GM12878 (cell line): Measurements from ENCODE around the gene LMO7. TPM values are rescaled to one million over a fixed set of nuclear protein-coding genes. Genes with fewer than 3 reads are reported as not detected.

Source experiments
- ATAC-seq: fragments of 200-7000 bp; cut with Tn5 transposase; 3 replicates; pipeline ENCODE4 v1.9.1; 2020; ENCODE audit warnings: mild to moderate bottlenecking, moderate library complexity
- BruUV-seq: library from RNA; stranded (reverse); fragments of 400-500 nt; replicated peaks from 2 replicates; lab custom pipeline; 2021; lab: Mats Ljungman, UMichigan
- CTCF ChIA-PET: fragments of 300-600 bp; sonication (Branson Sonifier 250); formaldehyde crosslinking; extraction: SDS; loops from one replicate; lab custom pipeline; 2021; ENCODE audit warnings: inconsistent platforms; lab: Yijun Ruan, JAX
- POLR2A ChIA-PET: fragments of 350-600 bp; formaldehyde crosslinking; extraction: SDS; loops from one replicate; lab custom pipeline; 2021; ENCODE audit warnings: inconsistent platforms; lab: Charles Lee
- RAD21 ChIA-PET: fragments of 300-600 bp; sonication (Branson Sonifier 250); formaldehyde crosslinking; loops from one replicate; lab custom pipeline; 2023; ENCODE audit warnings: antibody characterized with exemption; ENCODE audit not compliant: unreplicated experiment; lab: Charles Lee
- SMC1A ChIA-PET: fragments of 300-600 bp; sonication (Branson Sonifier 250); formaldehyde crosslinking; loops from one replicate; lab custom pipeline; 2023; ENCODE audit not compliant: unreplicated experiment, uncharacterized antibody; lab: Charles Lee
- DNase-seq: peaks from one replicate; pipeline ENCODE4 v3.0.0-alpha.2; 2011; ENCODE audit warnings: low read depth, low spot score
- FAIRE-seq: peaks from 3 replicates; lab custom pipeline; 2011; peaks lifted over from hg19 to GRCh38; lab: Jason Lieb, UNC
- H2AFZ ChIP-seq: 2 replicates; pipeline ENCODE4 v1.6.0; 2011; ENCODE audit warnings: low read depth, low read length, control low read depth; ENCODE audit not compliant: control insufficient read depth
- H3K27ac ChIP-seq: 2 replicates; pipeline ENCODE4 v1.5.1; 2011; ENCODE audit warnings: control low read depth; ENCODE audit not compliant: control insufficient read depth, insufficient read depth
- H3K27me3 ChIP-seq, 2 experiments: replicated peaks in 1 of 2; 2 replicates each; pipeline versions ENCODE4 v1.6.0 to v1.6.1; 2011; ENCODE audit warnings: low read length in 1 of 2; ENCODE audit not compliant: control insufficient read depth in 2 of 2, insufficient read depth in 2 of 2
- H3K36me3 ChIP-seq, 2 experiments: 2 replicates each; pipeline ENCODE4 v1.5.1; 2011; ENCODE audit warnings: low read length in 1 of 2; ENCODE audit not compliant: control insufficient read depth in 2 of 2, insufficient read depth in 2 of 2
- H3K4me1 ChIP-seq: 2 replicates; pipeline ENCODE4 v1.6.1; 2011; ENCODE audit warnings: mild to moderate bottlenecking, low read length, moderate library complexity, mixed read lengths; ENCODE audit not compliant: control insufficient read depth, insufficient read depth
- H3K4me2 ChIP-seq: 2 replicates; pipeline ENCODE4 v1.6.0; 2011; ENCODE audit warnings: control low read depth; ENCODE audit not compliant: control insufficient read depth, insufficient read depth
- H3K4me3 ChIP-seq: fragments of 200-600 bp; sonication (generic); 2 replicates; pipeline ENCODE4 v1.5.1; 2016
- H3K79me2 ChIP-seq: 2 replicates; pipeline ENCODE4 v1.6.0; 2011; ENCODE audit warnings: low read length; ENCODE audit not compliant: control insufficient read depth, insufficient read depth
- H3K9ac ChIP-seq: 2 replicates; pipeline ENCODE4 v1.8.0; 2011; ENCODE audit warnings: low read length, control low read depth, mixed read lengths; ENCODE audit not compliant: control insufficient read depth, insufficient read depth
- H3K9me3 ChIP-seq: replicated peaks from 3 replicates; pipeline ENCODE4 v1.5.1; 2011; ENCODE audit warnings: mild to moderate bottlenecking, low read length; ENCODE audit not compliant: control insufficient read depth, insufficient read depth
- H4K20me1 ChIP-seq: 2 replicates; pipeline ENCODE4 v1.6.0; 2011; ENCODE audit not compliant: control insufficient read depth, insufficient read depth
- CBFB ChIP-seq: IDR thresholded peaks from 2 replicates; pipeline ENCODE4 v1.6.1; 2016; ENCODE audit warnings: antibody characterized with exemption, low read depth
- IRF4 ChIP-seq: IDR thresholded peaks from 2 replicates; pipeline ENCODE4 v1.6.1; 2011; ENCODE audit warnings: low read depth, low read length
- IRF5 ChIP-seq: fragments of 450-650 bp; IDR thresholded peaks from 2 replicates; pipeline ENCODE4 v1.6.1; 2017; ENCODE audit warnings: borderline replicate concordance
- JUNB ChIP-seq: IDR thresholded peaks from 2 replicates; pipeline ENCODE4 v1.6.1; 2016; ENCODE audit warnings: antibody characterized with exemption, mild to moderate bottlenecking
- KAT2A ChIP-seq: conservative IDR thresholded peaks from 2 replicates; pipeline ENCODE4 v1.6.1; 2011; ENCODE audit warnings: low read depth, low read length; ENCODE audit not compliant: control insufficient read depth
- KDM1A ChIP-seq: fragments of 200-600 bp; sonication (generic); IDR thresholded peaks from 2 replicates; pipeline ENCODE4 v1.6.1; 2016; ENCODE audit warnings: borderline replicate concordance
- PKNOX1 ChIP-seq: fragments of 450-650 bp; IDR thresholded peaks from 2 replicates; pipeline ENCODE4 v1.6.1; 2016; ENCODE audit warnings: mild to moderate bottlenecking
- RELB ChIP-seq: fragments of 450-650 bp; IDR thresholded peaks from 2 replicates; pipeline ENCODE4 v1.6.1; 2017; ENCODE audit warnings: low read depth, mild to moderate bottlenecking, moderate library complexity
- TAF1 ChIP-seq: IDR thresholded peaks from 2 replicates; pipeline ENCODE4 v1.6.1; 2011; ENCODE audit warnings: mild to moderate bottlenecking, low read depth, low read length, borderline replicate concordance
- ZNF592 ChIP-seq: fragments of 450-650 bp; IDR thresholded peaks from 2 replicates; pipeline ENCODE4 v1.6.1; 2017; ENCODE audit warnings: mild to moderate bottlenecking, moderate library complexity
- WGBS: methylation state at CpG from one replicate; pipeline ENCODE4 v1.1.6; 2016; ENCODE audit warnings: low lambda C conversion rate; ENCODE audit not compliant: insufficient replicate concordance, insufficient coverage; ENCODE audit errors: missing lambda C conversion rate; 5-methylcytosine and 5-hydroxymethylcytosine counted together
- in situ Hi-C: fragments of 300-500 bp; cut with MboI; formaldehyde crosslinking; loops from 9 replicates; pipeline ENCODE4 v1.14.3; 2018; ENCODE audit warnings: mixed read lengths
- intact Hi-C: fragments of 100-400 bp; cut with micrococcal nuclease; formaldehyde crosslinking; loops from one replicate; pipeline ENCODE4 v1.14.2; 2022; ENCODE audit not compliant: unreplicated experiment
- polyA plus RNA-seq, 11 experiments: library from polyadenylated mRNA; depleted of rRNA in 4 of 11; unstranded in 6 of 11; stranded (reverse) in 5 of 11; fragments of >200 nt; fragmentation: Nextera tagmentation in 4 of 11; fragmentation: Illumina TruSeq in 1 of 11; extraction: Ambion mirVana in 4 of 11; extraction: Trizol in 1 of 11; gene quantifications; 1 replicate in 1 of 11; 2 replicates in 10 of 11; pipeline versions ENCODE4 v1.2.1 to v1.2.3, GENCODE V29; 2011 to 2016; ENCODE audit warnings: inconsistent platforms in 2 of 11, missing spikeins in 2 of 11, low read depth in 1 of 11
- total RNA-seq, 4 experiments: library from RNA; depleted of rRNA in 3 of 4; stranded (reverse); fragments of >200 nt in 3 of 4; fragmentation: Illumina TruSeq in 1 of 4; extraction: Trizol in 1 of 4; gene quantifications; 2 replicates each; pipeline versions ENCODE4 v1.2.1 to v1.2.3, GENCODE V29; 2013 to 2021

LMO7 gene
- total and polyA plus RNA-seq, 10 of the 15 experiments (the other 5 are each of a cell fraction or from before 2014, with no cell fraction given): 8.5 to 67.8 (median 36.8) TPM

- ChIA-PET RAD21 (interaction anchor here (0.8 to 5.6 kb wide), 20 partner anchors 15 to 113 kb away, joined by 3 to 72 read pairs (median 4); no protein-coding TSS in a partner anchor), CTCF (interaction anchor here (0.6 to 4.9 kb wide), 16 partner anchors 17 to 713 kb away, joined by 3 to 55 read pairs (median 4); no protein-coding TSS in a partner anchor), SMC1A (interaction anchor here (0.7 to 7.5 kb wide), 27 partner anchors 9 to 404 kb away, joined by 3 to 82 read pairs (median 4); no protein-coding TSS in a partner anchor), POLR2A (interaction anchor here (1.0 to 1.5 kb wide), 6 partner anchors 13 to 404 kb away, joined by 3 to 4 read pairs (median 4); no protein-coding TSS in a partner anchor)
- H3K36me3 ChIP-seq: no peaks in the 10 kb centered on the region; a peak in 1 of 4 replicates
- peaks cover 15% of the 10 kb centered on the region for H3K4me1 ChIP-seq
- H4K20me1 ChIP-seq: no peaks in the 10 kb centered on the region
- H3K27ac ChIP-seq: peak overlapping the region; percentile 93
- no peak overlapping the region for H3K4me3 ChIP-seq
- H3K79me2 ChIP-seq: peaks cover 5% of the 10 kb centered on the region; the same call in 1 of the 2 replicates
- in situ Hi-C loops (no loop called here), intact Hi-C loops (no loop called here)
- WGBS: 27% methylated on average over 3 of the region's 3 CpGs
- BruUV-seq: no TSS peak
- peaks cover 7% of the 10 kb centered on the region for H3K9me3 ChIP-seq
- peak overlapping the region; percentile 18 for H3K9ac ChIP-seq
- ATAC-seq: peak; percentile 67
- FAIRE-seq: no peak
- peak overlapping the region; percentile 15; the same call in 1 of the 2 replicates for H2AFZ ChIP-seq
- peak; percentile 25 for DNase-seq
- H3K4me2 ChIP-seq: peak overlapping the region; percentile 72
- no peaks in the 10 kb centered on the region for H3K27me3 ChIP-seq
- TF ChIP-seq KAT2A: no peak
- TF ChIP-seq RELB: peak; percentile 52
- TF ChIP-seq PKNOX1: peak; percentile 79
- TF ChIP-seq CBFB: 0 out of 2 replicates have a peak, but pooled peaks have one; percentile 20
- no peak for TF ChIP-seq IRF5
- TF ChIP-seq TAF1: 0 out of 2 replicates have a peak, but pooled peaks have one; percentile 31
- TF ChIP-seq ZNF592: 0 out of 2 replicates have a peak, but pooled peaks have one; percentile 14
- 0 out of 2 replicates have a peak, but pooled peaks have one; percentile 26 for TF ChIP-seq IRF4
- TF ChIP-seq KDM1A: no peak
- TF ChIP-seq JUNB: peak; percentile 48
Measured at GRCh38 chr13:75761369-75761768, 125.2 kb downstream of the LMO7 start.
